ENCODE data around the gene MYO3B.

GRCh38 chr2:170260188-170260587, 82.2 kb downstream of the MYO3B start:
- TF ChIP-seq, protein P1, sequence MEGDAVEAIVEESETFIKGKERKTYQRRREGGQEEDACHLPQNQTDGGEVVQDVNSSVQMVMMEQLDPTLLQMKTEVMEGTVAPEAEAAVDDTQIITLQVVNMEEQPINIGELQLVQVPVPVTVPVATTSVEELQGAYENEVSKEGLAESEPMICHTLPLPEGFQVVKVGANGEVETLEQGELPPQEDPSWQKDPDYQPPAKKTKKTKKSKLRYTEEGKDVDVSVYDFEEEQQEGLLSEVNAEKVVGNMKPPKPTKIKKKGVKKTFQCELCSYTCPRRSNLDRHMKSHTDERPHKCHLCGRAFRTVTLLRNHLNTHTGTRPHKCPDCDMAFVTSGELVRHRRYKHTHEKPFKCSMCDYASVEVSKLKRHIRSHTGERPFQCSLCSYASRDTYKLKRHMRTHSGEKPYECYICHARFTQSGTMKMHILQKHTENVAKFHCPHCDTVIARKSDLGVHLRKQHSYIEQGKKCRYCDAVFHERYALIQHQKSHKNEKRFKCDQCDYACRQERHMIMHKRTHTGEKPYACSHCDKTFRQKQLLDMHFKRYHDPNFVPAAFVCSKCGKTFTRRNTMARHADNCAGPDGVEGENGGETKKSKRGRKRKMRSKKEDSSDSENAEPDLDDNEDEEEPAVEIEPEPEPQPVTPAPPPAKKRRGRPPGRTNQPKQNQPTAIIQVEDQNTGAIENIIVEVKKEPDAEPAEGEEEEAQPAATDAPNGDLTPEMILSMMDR (optimal IDR thresholded peaks at IDR 0.05 in 1 of 3, IDR thresholded peaks at IDR 0.05 in 1 of 3, conservative IDR thresholded peaks at IDR 0.05 in 1 of 3; ENCODE audit: extremely low read depth in 1 of 3, insufficient read depth in 2 of 3, low read length in 3 of 3) = no peak
- TF ChIP-seq EZH2 (IDR thresholded peaks at IDR 0.05; ENCODE audit: low read length) = no peak
